ENCODE measurements around the gene CNBP. TPM values are rescaled to one million over a fixed set of nuclear protein-coding genes. Genes with fewer than 3 reads are reported as not detected.

Gene CNBP
- total RNA-seq, 1 donor from 2014 or later, result 227 TPM

GRCh38 chr3:129119365-129120100, 64.2 kb downstream of the CNBP start:
- FAIRE-seq (no peak), DNase-seq (ENCODE audit: low read depth) (no peak)
- no peak overlapping the region for H2AFZ ChIP-seq (ENCODE audit: low read depth, low read length)
- H3K27ac ChIP-seq (ENCODE audit: low read depth, low read length), result peak overlapping the region; percentile 64
- H3K27ac Mint-ChIP-seq (ENCODE audit: unreplicated experiment), result peak overlapping the region; percentile 73
- H3K79me2 ChIP-seq (ENCODE audit: insufficient read depth, low read length), result peaks cover 53% of the 10 kb centered on the region
- H3K4me3 Mint-ChIP-seq (ENCODE audit: unreplicated experiment), result peak overlapping the region; percentile 88
- H3K9ac ChIP-seq (ENCODE audit: low read length), result peak overlapping the region; percentile 81
- no peaks in the 10 kb centered on the region for H3K9me3 Mint-ChIP-seq (ENCODE audit: unreplicated experiment)
- H3K27me3 Mint-ChIP-seq (ENCODE audit: low read depth, unreplicated experiment), result no peaks in the 10 kb centered on the region
- peak overlapping the region; percentile 77 for H3K4me3 ChIP-seq (ENCODE audit: insufficient read depth, low read depth, low read length)
- peak overlapping the region; percentile 91 for H3K4me2 ChIP-seq (ENCODE audit: low read length)
- H3K27me3 ChIP-seq (ENCODE audit: insufficient read depth, low read length), result no peaks in the 10 kb centered on the region
- H3K4me1 Mint-ChIP-seq (ENCODE audit: low read depth, unreplicated experiment), result peaks cover 32% of the 10 kb centered on the region
- peaks cover 52% of the 10 kb centered on the region for H4K20me1 ChIP-seq (ENCODE audit: insufficient read depth, low read length)
- peaks cover 12% of the 10 kb centered on the region for H3K4me1 ChIP-seq (ENCODE audit: insufficient read depth, low read length)
- H3K36me3 Mint-ChIP-seq (ENCODE audit: low read depth, unreplicated experiment), result peaks cover 3% of the 10 kb centered on the region
- H3K9me3 ChIP-seq (ENCODE audit: insufficient read depth, low read depth, low read length), result no peaks in the 10 kb centered on the region
- TF ChIP-seq, protein P1, sequence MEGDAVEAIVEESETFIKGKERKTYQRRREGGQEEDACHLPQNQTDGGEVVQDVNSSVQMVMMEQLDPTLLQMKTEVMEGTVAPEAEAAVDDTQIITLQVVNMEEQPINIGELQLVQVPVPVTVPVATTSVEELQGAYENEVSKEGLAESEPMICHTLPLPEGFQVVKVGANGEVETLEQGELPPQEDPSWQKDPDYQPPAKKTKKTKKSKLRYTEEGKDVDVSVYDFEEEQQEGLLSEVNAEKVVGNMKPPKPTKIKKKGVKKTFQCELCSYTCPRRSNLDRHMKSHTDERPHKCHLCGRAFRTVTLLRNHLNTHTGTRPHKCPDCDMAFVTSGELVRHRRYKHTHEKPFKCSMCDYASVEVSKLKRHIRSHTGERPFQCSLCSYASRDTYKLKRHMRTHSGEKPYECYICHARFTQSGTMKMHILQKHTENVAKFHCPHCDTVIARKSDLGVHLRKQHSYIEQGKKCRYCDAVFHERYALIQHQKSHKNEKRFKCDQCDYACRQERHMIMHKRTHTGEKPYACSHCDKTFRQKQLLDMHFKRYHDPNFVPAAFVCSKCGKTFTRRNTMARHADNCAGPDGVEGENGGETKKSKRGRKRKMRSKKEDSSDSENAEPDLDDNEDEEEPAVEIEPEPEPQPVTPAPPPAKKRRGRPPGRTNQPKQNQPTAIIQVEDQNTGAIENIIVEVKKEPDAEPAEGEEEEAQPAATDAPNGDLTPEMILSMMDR (IDR thresholded peaks at IDR 0.05; ENCODE audit: insufficient read depth, low read depth, low read length), result no peak
- TF ChIP-seq EZH2 (IDR thresholded peaks at IDR 0.05; ENCODE audit: insufficient read depth, low read length), result no peak
- peaks cover 10% of the 10 kb centered on the region for H3K36me3 ChIP-seq (ENCODE audit: insufficient read depth, low read length)

DNA sequence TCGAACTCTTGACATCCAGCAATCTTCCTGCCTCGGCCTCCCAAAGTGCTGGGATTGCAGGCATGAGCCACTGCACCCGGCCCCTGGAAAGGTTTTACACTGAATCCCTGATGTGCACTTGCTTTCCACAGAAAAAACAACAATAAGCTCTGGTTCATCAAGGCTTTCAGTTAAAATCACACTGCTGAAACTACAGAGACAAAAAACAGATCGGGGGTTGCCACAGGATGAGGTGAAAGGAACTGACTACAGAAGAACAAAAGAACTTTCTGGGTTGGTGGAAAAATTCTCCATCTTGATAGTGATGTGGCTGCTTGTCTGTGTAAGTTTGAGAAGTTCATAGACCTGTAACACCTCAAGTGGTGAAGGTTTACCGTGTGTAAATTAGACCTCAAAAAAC, 65.0 kb downstream of the CNBP start:
- H3K79me2 ChIP-seq (ENCODE audit: insufficient read depth, low read length), result peaks cover 61% of the 10 kb centered on the region
- peaks cover 59% of the 10 kb centered on the region for H4K20me1 ChIP-seq (ENCODE audit: insufficient read depth, low read length)
- DNase-seq (ENCODE audit: low read depth) (no peak), FAIRE-seq (no peak)
- Mint-ChIP-seq H3K9me3 (ENCODE audit: unreplicated experiment) (no peaks in the 10 kb centered on the region), H3K27ac (ENCODE audit: unreplicated experiment) (peak overlapping the region; percentile 41), H3K36me3 (ENCODE audit: low read depth, unreplicated experiment) (peaks cover 3% of the 10 kb centered on the region), H3K4me1 (ENCODE audit: low read depth, unreplicated experiment) (peaks cover 32% of the 10 kb centered on the region), H3K4me3 (ENCODE audit: unreplicated experiment) (peak overlapping the region; percentile 88), H3K27me3 (ENCODE audit: low read depth, unreplicated experiment) (no peaks in the 10 kb centered on the region)
- TF ChIP-seq EZH2 (IDR thresholded peaks at IDR 0.05; ENCODE audit: insufficient read depth, low read length), result no peak
- TF ChIP-seq, protein P1 (IDR thresholded peaks at IDR 0.05; ENCODE audit: insufficient read depth, low read depth, low read length), result no peak
- H3K36me3 ChIP-seq (ENCODE audit: insufficient read depth, low read length), result peaks cover 11% of the 10 kb centered on the region
- H2AFZ ChIP-seq (ENCODE audit: low read depth, low read length), result no peak overlapping the region
- H3K4me3 ChIP-seq (ENCODE audit: insufficient read depth, low read depth, low read length), result no peak overlapping the region
- no peaks in the 10 kb centered on the region for H3K27me3 ChIP-seq (ENCODE audit: insufficient read depth, low read length)
- no peak overlapping the region for H3K9ac ChIP-seq (ENCODE audit: low read length)
- H3K4me2 ChIP-seq (ENCODE audit: low read length), result peak overlapping the region; percentile 91
- H3K9me3 ChIP-seq (ENCODE audit: insufficient read depth, low read depth, low read length), result no peaks in the 10 kb centered on the region
- H3K4me1 ChIP-seq (ENCODE audit: insufficient read depth, low read length), result peaks cover 12% of the 10 kb centered on the region
- no peak overlapping the region for H3K27ac ChIP-seq (ENCODE audit: low read depth, low read length)

Other genes starting within 250 kb of the CNBP start
- 0.10 and 0.52 TPM in 2 replicates for gene CFAP92, start 189.8 kb downstream of the CNBP start, total RNA-seq
- not detected in 2 replicates for gene EFCC1, start 182.6 kb downstream of the CNBP start, total RNA-seq
- gene GP9, start 123.1 kb downstream of the CNBP start, total RNA-seq, result not detected in 2 replicates
- 34.5 and 35.0 TPM in 2 replicates for gene RAB43, start 62.1 kb downstream of the CNBP start, total RNA-seq
- gene ISY1, start 22.8 kb downstream of the CNBP start, total RNA-seq, result 26.6 and 29.7 TPM in 2 replicates
- gene COPG1, start 65.7 kb upstream of the CNBP start, total RNA-seq, result 267 and 275 TPM in 2 replicates
- 22.4 and 27.4 TPM in 2 replicates for gene HMCES, start 95.0 kb upstream of the CNBP start, total RNA-seq
- gene EFCAB12, start 244.7 kb upstream of the CNBP start, total RNA-seq, result 0.14 and 0.26 TPM in 2 replicates